K562 treated with DMSO at 1 percent for 24 hours (cell line): ENCODE results near the gene ARHGAP29. TPM values are rescaled to one million over a fixed set of nuclear protein-coding genes. Genes with fewer than 3 reads are reported as not detected.

Source experiments
- total RNA-seq: library from RNA; unstranded; fragments of 300-600 nt; gene quantifications from 2 replicates; pipeline ENCODE4 v1.2.3, GENCODE V29; 2022; ENCODE audit warnings: low read depth; ENCODE audit not compliant: insufficient read depth

ARHGAP29 gene, protein sequence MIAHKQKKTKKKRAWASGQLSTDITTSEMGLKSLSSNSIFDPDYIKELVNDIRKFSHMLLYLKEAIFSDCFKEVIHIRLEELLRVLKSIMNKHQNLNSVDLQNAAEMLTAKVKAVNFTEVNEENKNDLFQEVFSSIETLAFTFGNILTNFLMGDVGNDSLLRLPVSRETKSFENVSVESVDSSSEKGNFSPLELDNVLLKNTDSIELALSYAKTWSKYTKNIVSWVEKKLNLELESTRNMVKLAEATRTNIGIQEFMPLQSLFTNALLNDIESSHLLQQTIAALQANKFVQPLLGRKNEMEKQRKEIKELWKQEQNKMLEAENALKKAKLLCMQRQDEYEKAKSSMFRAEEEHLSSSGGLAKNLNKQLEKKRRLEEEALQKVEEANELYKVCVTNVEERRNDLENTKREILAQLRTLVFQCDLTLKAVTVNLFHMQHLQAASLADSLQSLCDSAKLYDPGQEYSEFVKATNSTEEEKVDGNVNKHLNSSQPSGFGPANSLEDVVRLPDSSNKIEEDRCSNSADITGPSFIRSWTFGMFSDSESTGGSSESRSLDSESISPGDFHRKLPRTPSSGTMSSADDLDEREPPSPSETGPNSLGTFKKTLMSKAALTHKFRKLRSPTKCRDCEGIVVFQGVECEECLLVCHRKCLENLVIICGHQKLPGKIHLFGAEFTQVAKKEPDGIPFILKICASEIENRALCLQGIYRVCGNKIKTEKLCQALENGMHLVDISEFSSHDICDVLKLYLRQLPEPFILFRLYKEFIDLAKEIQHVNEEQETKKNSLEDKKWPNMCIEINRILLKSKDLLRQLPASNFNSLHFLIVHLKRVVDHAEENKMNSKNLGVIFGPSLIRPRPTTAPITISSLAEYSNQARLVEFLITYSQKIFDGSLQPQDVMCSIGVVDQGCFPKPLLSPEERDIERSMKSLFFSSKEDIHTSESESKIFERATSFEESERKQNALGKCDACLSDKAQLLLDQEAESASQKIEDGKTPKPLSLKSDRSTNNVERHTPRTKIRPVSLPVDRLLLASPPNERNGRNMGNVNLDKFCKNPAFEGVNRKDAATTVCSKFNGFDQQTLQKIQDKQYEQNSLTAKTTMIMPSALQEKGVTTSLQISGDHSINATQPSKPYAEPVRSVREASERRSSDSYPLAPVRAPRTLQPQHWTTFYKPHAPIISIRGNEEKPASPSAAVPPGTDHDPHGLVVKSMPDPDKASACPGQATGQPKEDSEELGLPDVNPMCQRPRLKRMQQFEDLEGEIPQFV
- total RNA-seq: 0.05 TPM in 1 of 2 replicates, not detected in the other

GRCh38 chr1:94237291-94238226, at the start of gene ARHGAP29:
Gene ARHGAP29 (minus strand): TSS chr1:94237584. CDS start chr1:94231611, 5,973 bp downstream.

Other genes starting within 250 kb of the ARHGAP29 start
- gene ABCA4, start 116.4 kb downstream of the ARHGAP29 start, total RNA-seq: 0.70 and 0.81 TPM in 2 replicates
- 11.1 and 14.6 TPM in 2 replicates for gene ABCD3, start 180.8 kb upstream of the ARHGAP29 start, total RNA-seq